GM23338 (cell line): ENCODE data around the gene MRPL23. TPM values are rescaled to one million over a fixed set of nuclear protein-coding genes. Genes with fewer than 3 reads are reported as not detected.

Source experiments
- ATAC-seq: fragments of 200-7000 bp; cut with Tn5 transposase; 3 replicates; pipeline ENCODE4 v1.9.1; 2020
- DNase-seq: peaks from one replicate; pipeline ENCODE4 v3.0.0-alpha.2; 2015; ENCODE audit warnings: low spot score
- H2AFZ ChIP-seq: fragments of 200-600 bp; sonication (generic); 2 replicates; pipeline ENCODE4 v1.8.0; 2016; ENCODE audit warnings: antibody characterized with exemption, mild to moderate bottlenecking, moderate library complexity
- H3F3A ChIP-seq: fragments of 200-600 bp; sonication (generic); replicated peaks from 2 replicates; pipeline ENCODE4 v1.8.0; 2017; ENCODE audit warnings: antibody characterized with exemption, mixed run types, low read depth
- H3K27ac ChIP-seq: fragments of 200-600 bp; sonication (generic); 2 replicates; pipeline ENCODE4 v1.6.1; 2016; ENCODE audit warnings: low read depth
- H3K27me3 ChIP-seq: fragments of 200-600 bp; sonication (generic); 2 replicates; pipeline ENCODE4 v1.8.0; 2016; ENCODE audit warnings: mild to moderate bottlenecking, mixed run types, moderate library complexity; ENCODE audit not compliant: insufficient read depth
- H3K36me3 ChIP-seq: fragments of 200-600 bp; sonication (generic); 2 replicates; pipeline ENCODE4 v1.8.0; 2016; ENCODE audit warnings: mild to moderate bottlenecking; ENCODE audit not compliant: insufficient read depth
- H3K4me1 ChIP-seq: fragments of 200-600 bp; sonication (generic); 2 replicates; pipeline ENCODE4 v1.8.0; 2016; ENCODE audit warnings: mild to moderate bottlenecking, moderate library complexity; ENCODE audit not compliant: insufficient read depth
- H3K4me2 ChIP-seq: fragments of 200-600 bp; sonication (generic); 2 replicates; pipeline ENCODE4 v1.7.1; 2017; ENCODE audit warnings: mixed run types
- H3K4me3 ChIP-seq: fragments of 200-600 bp; sonication (generic); 2 replicates; pipeline ENCODE4 v1.6.1; 2016; ENCODE audit warnings: mixed run types
- H3K79me2 ChIP-seq: fragments of 200-600 bp; sonication (generic); replicated peaks from 2 replicates; pipeline ENCODE4 v1.8.0; 2017; ENCODE audit warnings: mild to moderate bottlenecking; ENCODE audit not compliant: insufficient read depth
- H3K9me2 ChIP-seq: fragments of 200-600 bp; sonication (generic); 2 replicates; pipeline ENCODE4 v1.8.0; 2017; ENCODE audit not compliant: insufficient read depth
- H4K20me1 ChIP-seq: fragments of 200-600 bp; sonication (generic); replicated peaks from 2 replicates; pipeline ENCODE4 v1.8.0; 2017; ENCODE audit warnings: mild to moderate bottlenecking; ENCODE audit not compliant: insufficient read depth
- H3K27ac Mint-ChIP-seq: 2 replicates; pipeline ENCODE4 v1.8.0; 2020; ENCODE audit warnings: inconsistent platforms, mild to moderate bottlenecking, moderate library complexity, mixed read lengths
- H3K27me3 Mint-ChIP-seq: 3 replicates; pipeline ENCODE4 v1.8.0; 2022; ENCODE audit warnings: low read depth, mild to moderate bottlenecking, moderate library complexity, mixed read lengths, inconsistent platforms; ENCODE audit not compliant: insufficient read depth, poor library complexity
- H3K36me3 Mint-ChIP-seq: 3 replicates; pipeline ENCODE4 v1.8.0; 2021; ENCODE audit warnings: low read depth, mild to moderate bottlenecking, inconsistent platforms, moderate library complexity, mixed read lengths
- H3K4me1 Mint-ChIP-seq: 3 replicates; pipeline ENCODE4 v1.8.0; 2020; ENCODE audit warnings: mild to moderate bottlenecking, inconsistent platforms, mixed read lengths
- H3K4me3 Mint-ChIP-seq: 3 replicates; pipeline ENCODE4 v1.8.0; 2021; ENCODE audit warnings: moderate library complexity, mild to moderate bottlenecking, inconsistent platforms, mixed read lengths
- H3K9me3 Mint-ChIP-seq: 3 replicates; pipeline ENCODE4 v1.8.0; 2020; ENCODE audit warnings: moderate library complexity, mild to moderate bottlenecking, inconsistent platforms, mixed read lengths
- JUNB ChIP-seq: IDR thresholded peaks from one replicate; pipeline ENCODE4 v1.6.1; 2016; ENCODE audit warnings: antibody characterized with exemption; ENCODE audit not compliant: unreplicated experiment
- NANOG ChIP-seq: IDR thresholded peaks from 2 replicates; pipeline ENCODE4 v1.6.1; 2016; ENCODE audit warnings: antibody characterized with exemption, borderline replicate concordance
- POLR2AphosphoS5 ChIP-seq: IDR thresholded peaks from 2 replicates; pipeline ENCODE4 v1.6.1; 2016; ENCODE audit warnings: antibody characterized with exemption, low read depth
- REST ChIP-seq: IDR thresholded peaks from one replicate; pipeline ENCODE4 v1.6.1; 2018; ENCODE audit warnings: antibody characterized with exemption; ENCODE audit not compliant: unreplicated experiment
- STAT1 ChIP-seq: IDR thresholded peaks from one replicate; pipeline ENCODE4 v1.6.1; 2016; ENCODE audit warnings: antibody characterized with exemption; ENCODE audit not compliant: unreplicated experiment
- ZNF114 ChIP-seq: fragments of 250-450 bp; sonication (Bioruptor Pico); IDR thresholded peaks from 2 replicates; pipeline ENCODE4 v1.5.0; 2020; ENCODE audit warnings: mild to moderate bottlenecking, moderate library complexity
- ZNF462 ChIP-seq: fragments of 250-450 bp; sonication (Bioruptor Pico); IDR thresholded peaks from 2 replicates; pipeline ENCODE4 v1.5.0; 2020; ENCODE audit warnings: mild to moderate bottlenecking, moderate library complexity
- polyA plus RNA-seq: library from polyadenylated mRNA; unstranded; fragments of >200 nt; fragmentation: Nextera tagmentation; extraction: Ambion mirVana; gene quantifications from 2 replicates; pipeline ENCODE4 v1.2.1, GENCODE V29; 2016
- total RNA-seq: library from RNA; depleted of rRNA; stranded (reverse); fragments of >200 nt; shearing (Covaris generic); gene quantifications from 2 replicates; pipeline ENCODE4 v1.2.3, GENCODE V29; 2014
- TF ChIP-seq, protein P1 (sequence below), 2 experiments: fragments of 200-600 bp in 1 of 2; sonication (generic) in 1 of 2; conservative IDR thresholded peaks; 2 replicates each; pipeline versions ENCODE4 v1.5.1 to v1.6.1; 2016 to 2017; ENCODE audit warnings: antibody characterized with exemption in 2 of 2, low read depth in 2 of 2, mild to moderate bottlenecking in 2 of 2, moderate library complexity in 1 of 2
- TF ChIP-seq, protein P2 (sequence below): IDR thresholded peaks from 2 replicates; pipeline ENCODE4 v1.6.1; 2016; ENCODE audit warnings: antibody characterized with exemption

MRPL23 gene
- total and polyA plus RNA-seq, 2 experiments from 2014 or later, result 84.7 to 91.5 TPM

GRCh38 chr11:1943977-1944376 lies 3.2 kb upstream of the MRPL23 start:
- H3K27ac ChIP-seq, result no peak overlapping the region
- no peaks in the 10 kb centered on the region for H3K36me3 Mint-ChIP-seq
- H3K4me1 ChIP-seq, result no peaks in the 10 kb centered on the region
- H3F3A ChIP-seq, result no peaks in the 10 kb centered on the region
- H3K27me3 ChIP-seq, result no peaks in the 10 kb centered on the region
- H4K20me1 ChIP-seq, result no peaks in the 10 kb centered on the region
- no peaks in the 10 kb centered on the region for H3K36me3 ChIP-seq
- H2AFZ ChIP-seq, result no peak overlapping the region
- H3K27me3 Mint-ChIP-seq, result peaks cover 12% of the 10 kb centered on the region
- no peaks in the 10 kb centered on the region for H3K9me2 ChIP-seq
- no peak for DNase-seq
- H3K4me1 Mint-ChIP-seq, result peaks cover 6% of the 10 kb centered on the region
- H3K4me3 Mint-ChIP-seq, result no peak overlapping the region
- H3K27ac Mint-ChIP-seq, result no peak overlapping the region
- H3K4me3 ChIP-seq, result no peak overlapping the region
- H3K79me2 ChIP-seq, result no peaks in the 10 kb centered on the region
- H3K4me2 ChIP-seq, result no peak overlapping the region
- no peak for ATAC-seq
- no peaks in the 10 kb centered on the region for H3K9me3 Mint-ChIP-seq
- no peak for TF ChIP-seq REST
- TF ChIP-seq, protein P1, sequence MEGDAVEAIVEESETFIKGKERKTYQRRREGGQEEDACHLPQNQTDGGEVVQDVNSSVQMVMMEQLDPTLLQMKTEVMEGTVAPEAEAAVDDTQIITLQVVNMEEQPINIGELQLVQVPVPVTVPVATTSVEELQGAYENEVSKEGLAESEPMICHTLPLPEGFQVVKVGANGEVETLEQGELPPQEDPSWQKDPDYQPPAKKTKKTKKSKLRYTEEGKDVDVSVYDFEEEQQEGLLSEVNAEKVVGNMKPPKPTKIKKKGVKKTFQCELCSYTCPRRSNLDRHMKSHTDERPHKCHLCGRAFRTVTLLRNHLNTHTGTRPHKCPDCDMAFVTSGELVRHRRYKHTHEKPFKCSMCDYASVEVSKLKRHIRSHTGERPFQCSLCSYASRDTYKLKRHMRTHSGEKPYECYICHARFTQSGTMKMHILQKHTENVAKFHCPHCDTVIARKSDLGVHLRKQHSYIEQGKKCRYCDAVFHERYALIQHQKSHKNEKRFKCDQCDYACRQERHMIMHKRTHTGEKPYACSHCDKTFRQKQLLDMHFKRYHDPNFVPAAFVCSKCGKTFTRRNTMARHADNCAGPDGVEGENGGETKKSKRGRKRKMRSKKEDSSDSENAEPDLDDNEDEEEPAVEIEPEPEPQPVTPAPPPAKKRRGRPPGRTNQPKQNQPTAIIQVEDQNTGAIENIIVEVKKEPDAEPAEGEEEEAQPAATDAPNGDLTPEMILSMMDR (conservative IDR thresholded peaks at IDR 0.05; ENCODE audit: low read depth in 2 of 2), result no peak
- TF ChIP-seq POLR2AphosphoS5, result no peak
- TF ChIP-seq, protein P2, sequence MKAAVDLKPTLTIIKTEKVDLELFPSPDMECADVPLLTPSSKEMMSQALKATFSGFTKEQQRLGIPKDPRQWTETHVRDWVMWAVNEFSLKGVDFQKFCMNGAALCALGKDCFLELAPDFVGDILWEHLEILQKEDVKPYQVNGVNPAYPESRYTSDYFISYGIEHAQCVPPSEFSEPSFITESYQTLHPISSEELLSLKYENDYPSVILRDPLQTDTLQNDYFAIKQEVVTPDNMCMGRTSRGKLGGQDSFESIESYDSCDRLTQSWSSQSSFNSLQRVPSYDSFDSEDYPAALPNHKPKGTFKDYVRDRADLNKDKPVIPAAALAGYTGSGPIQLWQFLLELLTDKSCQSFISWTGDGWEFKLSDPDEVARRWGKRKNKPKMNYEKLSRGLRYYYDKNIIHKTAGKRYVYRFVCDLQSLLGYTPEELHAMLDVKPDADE, result no peak
- TF ChIP-seq ZNF114, result no peak
- TF ChIP-seq STAT1, result no peak
- TF ChIP-seq JUNB, result no peak
- TF ChIP-seq ZNF462 (CRISPR knock-in tag), result no peak
- no peak for TF ChIP-seq NANOG
